ENCODE results near the gene ERGIC1. TPM values are rescaled to one million over a fixed set of nuclear protein-coding genes. Genes with fewer than 3 reads are reported as not detected.

The ERGIC1 gene
- total RNA-seq, 4 donors from 2014 or later, result 116 to 172 (median 144) TPM

GRCh38 chr5:172926008-172926523 lies 92.0 kb downstream of the ERGIC1 start:
- ATAC-seq, result no peak
- H3K4me1 ChIP-seq, result peaks cover 0 to 7% (median 4%) of the 10 kb centered on the region in 3 donors
- no peaks in the 10 kb centered on the region for H3K9me3 ChIP-seq
- peaks cover 0 to 63% of the 10 kb centered on the region in 2 donors for H3K36me3 ChIP-seq
- 90 to 100% methylated on average over 1 to 2 of the region's 2 CpGs for WGBS, 2 donors (ENCODE audit: low coverage in 1 of 2)
- H3K4me3 ChIP-seq, result no peak overlapping the region
- H3K27ac ChIP-seq, result peak overlapping the region in 1 of 4 donors; percentile 5
- TF ChIP-seq CTCF (IDR thresholded peaks at IDR 0.05) (no peak), POLR2A (IDR thresholded peaks at IDR 0.05) (no peak), EP300 (IDR thresholded peaks at IDR 0.05) (no peak), POLR2AphosphoS5 (IDR thresholded peaks at IDR 0.05) (no peak)
- H3K27me3 ChIP-seq, result no peaks in the 10 kb centered on the region

- peak overlapping the region in 1 of 4 donors; percentile 5 for H3K27ac ChIP-seq
- TF ChIP-seq CTCF (IDR thresholded peaks at IDR 0.05), result no peak
- no peak for TF ChIP-seq EP300 (IDR thresholded peaks at IDR 0.05)
- no peak for TF ChIP-seq POLR2A (IDR thresholded peaks at IDR 0.05)
- TF ChIP-seq POLR2AphosphoS5 (IDR thresholded peaks at IDR 0.05), result no peak
- H3K36me3 ChIP-seq, result peaks cover 0 to 58% of the 10 kb centered on the region in 2 donors
- WGBS, 2 donors (ENCODE audit: low coverage in 1 of 2), result 80 to 92% methylated on average over 2 to 8 of the region's 12 CpGs
- peaks cover 0 to 13% (median 6%) of the 10 kb centered on the region in 3 donors for H3K4me1 ChIP-seq
- no peak for ATAC-seq
- no peaks in the 10 kb centered on the region for H3K27me3 ChIP-seq
- H3K4me3 ChIP-seq, result no peak overlapping the region
- no peaks in the 10 kb centered on the region for H3K9me3 ChIP-seq
These were observed 92.7 kb downstream of the ERGIC1 start for GRCh38 chr5:172926796-172927195.

- TF ChIP-seq EP300 (IDR thresholded peaks at IDR 0.05), result no peak
- TF ChIP-seq POLR2AphosphoS5 (IDR thresholded peaks at IDR 0.05), result no peak
- TF ChIP-seq POLR2A (IDR thresholded peaks at IDR 0.05), result no peak
- no peak for TF ChIP-seq CTCF (IDR thresholded peaks at IDR 0.05)
- WGBS, 2 donors (ENCODE audit: low coverage in 1 of 2), result 71 to 92% methylated on average over 3 of the region's 3 CpGs
These were observed 95.4 kb downstream of the ERGIC1 start for GRCh38 chr5:172929371-172929838.

GRCh38 chr5:172931001-172931536 lies 97.0 kb downstream of the ERGIC1 start:
- H3K36me3 ChIP-seq, result peaks cover 0 to 49% of the 10 kb centered on the region in 2 donors
- H3K4me3 ChIP-seq, result no peak overlapping the region
- WGBS, 2 donors (ENCODE audit: low coverage in 1 of 2), result 18 to 44% methylated on average over 7 of the region's 9 CpGs
- H3K4me1 ChIP-seq, result peaks cover 0 to 23% (median 15%) of the 10 kb centered on the region in 3 donors
- H3K9me3 ChIP-seq, result no peaks in the 10 kb centered on the region
- no peak for TF ChIP-seq CTCF (IDR thresholded peaks at IDR 0.05)
- peak; percentile 71 for TF ChIP-seq POLR2AphosphoS5 (IDR thresholded peaks at IDR 0.05)
- H3K27ac ChIP-seq, result peak overlapping the region; percentile 43 to 80 (median 64)
- H3K27me3 ChIP-seq, result no peaks in the 10 kb centered on the region
- ATAC-seq, result peak; percentile 81

More at GRCh38 chr5:172929371-172929838, 95.4 kb downstream of the ERGIC1 start:
- Histone ChIP-seq H3K27me3 (no peaks in the 10 kb centered on the region), H3K9me3 (no peaks in the 10 kb centered on the region), H3K27ac (peak overlapping the region in 2 of 4 donors; percentile 10 to 80), H3K4me1 (peaks cover 0 to 23% (median 15%) of the 10 kb centered on the region in 3 donors), H3K36me3 (peaks cover 0 to 46% of the 10 kb centered on the region in 2 donors), H3K4me3 (no peak overlapping the region)
- no peak for ATAC-seq

Measured in gastroesophageal sphincter (tissue), 4 donors.